Left ventricle myocardium inferior (tissue), 1 donor: Measurements from ENCODE around the gene ITIH4. TPM values are rescaled to one million over a fixed set of nuclear protein-coding genes. Genes with fewer than 3 reads are reported as not detected.

Source experiments
- DNase-seq: peaks from one replicate; pipeline ENCODE4 v3.0.0-alpha.2; 2020
- H3K27ac ChIP-seq: fragments of 200-600 bp; replicated peaks from 2 replicates; pipeline ENCODE4 v1.8.0; 2021
- H3K27me3 ChIP-seq: fragments of 200-600 bp; 2 replicates; pipeline ENCODE4 v1.8.0; 2021; ENCODE audit warnings: low read depth
- H3K36me3 ChIP-seq: fragments of 200-600 bp; 2 replicates; pipeline ENCODE4 v1.8.0; 2021
- H3K4me1 ChIP-seq: fragments of 200-600 bp; 2 replicates; pipeline ENCODE4 v1.8.0; 2021
- H3K4me3 ChIP-seq: fragments of 200-600 bp; 2 replicates; pipeline ENCODE4 v1.8.0; 2021; ENCODE audit warnings: mild to moderate bottlenecking, moderate library complexity
- H3K9me3 ChIP-seq: fragments of 200-600 bp; replicated peaks from 2 replicates; pipeline ENCODE4 v1.8.0; 2021
- CTCF ChIP-seq: fragments of 200-600 bp; IDR thresholded peaks from 2 replicates; pipeline ENCODE4 v1.8.0; 2021; ENCODE audit warnings: antibody characterized with exemption, mild to moderate bottlenecking, borderline replicate concordance
- intact Hi-C: fragments of 100-400 bp; cut with micrococcal nuclease; formaldehyde crosslinking; loops from one replicate; pipeline ENCODE4 v1.11.0; 2022
- total RNA-seq: library from RNA; stranded (reverse); fragmentation: NEBNext Ultra II Directional; extraction: Animal tissue kit (Norgen Biotek cat#: 25700); gene quantifications from one replicate; pipeline ENCODE4 v1.2.1, GENCODE V29; 2021
- donor health status: DM: no; HTN: yes; CAD: no; lungs with severe emphysema.

Gene ITIH4
- total RNA-seq, 1 donor from 2014 or later, result 5.0 TPM

- intact Hi-C loops, result no loop called here
Measured at GRCh38 chr3:52870471-52870870, 40.0 kb upstream of the ITIH4 start.

GRCh38 chr3:52866427-52866826 is 36.0 kb upstream of the ITIH4 start:
- no peak for TF ChIP-seq CTCF
- H3K27ac ChIP-seq, result no peak overlapping the region
- intact Hi-C loops, result no loop called here

More at GRCh38 chr3:52870471-52870870, 40.0 kb upstream of the ITIH4 start:
- H3K9me3 ChIP-seq, result no peaks in the 10 kb centered on the region
- no peaks in the 10 kb centered on the region for H3K27me3 ChIP-seq
- no peak for DNase-seq
- H3K4me1 ChIP-seq, result no peaks in the 10 kb centered on the region
- no peak overlapping the region for H3K27ac ChIP-seq
- peaks cover 4% of the 10 kb centered on the region for H3K36me3 ChIP-seq
- H3K4me3 ChIP-seq, result no peak overlapping the region
- no peak for TF ChIP-seq CTCF

GRCh38 chr3:52865994-52866393 is 35.5 kb upstream of the ITIH4 start:
- no peak for TF ChIP-seq CTCF
- Histone ChIP-seq H3K4me1 (no peaks in the 10 kb centered on the region), H3K27ac (no peak overlapping the region), H3K9me3 (peaks cover 10% of the 10 kb centered on the region), H3K27me3 (no peaks in the 10 kb centered on the region), H3K36me3 (peaks cover 4% of the 10 kb centered on the region), H3K4me3 (no peak overlapping the region)
- no peak for DNase-seq
- intact Hi-C loops, result no loop called here

More at GRCh38 chr3:52866427-52866826, 36.0 kb upstream of the ITIH4 start:
- Histone ChIP-seq H3K9me3 (peaks cover 10% of the 10 kb centered on the region), H3K27me3 (no peaks in the 10 kb centered on the region), H3K4me3 (no peak overlapping the region), H3K36me3 (peaks cover 4% of the 10 kb centered on the region), H3K4me1 (no peaks in the 10 kb centered on the region)
- DNase-seq, result no peak

- intact Hi-C loops, result no loop called here
- TF ChIP-seq CTCF, result no peak
- no peak overlapping the region for H3K4me3 ChIP-seq
- H3K27me3 ChIP-seq, result no peaks in the 10 kb centered on the region
- H3K4me1 ChIP-seq, result peaks cover 10% of the 10 kb centered on the region
- no peak overlapping the region for H3K27ac ChIP-seq
- no peak for DNase-seq
- no peaks in the 10 kb centered on the region for H3K36me3 ChIP-seq
- H3K9me3 ChIP-seq, result peaks cover 10% of the 10 kb centered on the region
Measured at GRCh38 chr3:52860424-52860768, 29.9 kb upstream of the ITIH4 start.

- TF ChIP-seq CTCF, result no peak
- intact Hi-C loops, result no loop called here
Measured at GRCh38 chr3:52859686-52860423, 29.4 kb upstream of the ITIH4 start.

More at GRCh38 chr3:52859686-52860423, 29.4 kb upstream of the ITIH4 start:
- no peak overlapping the region for H3K27ac ChIP-seq
- peaks cover 10% of the 10 kb centered on the region for H3K4me1 ChIP-seq
- H3K4me3 ChIP-seq, result no peak overlapping the region
- no peaks in the 10 kb centered on the region for H3K27me3 ChIP-seq
- peaks cover 10% of the 10 kb centered on the region for H3K9me3 ChIP-seq
- DNase-seq, result no peak
- peaks cover 2% of the 10 kb centered on the region for H3K36me3 ChIP-seq
